Muscle of leg (tissue), 11 donors: ENCODE results near the gene SYNE3. TPM values are rescaled to one million over a fixed set of nuclear protein-coding genes. Genes with fewer than 3 reads are reported as not detected.
A peak's percentile ranks its signal among the peaks of the same experiment; 100 is the strongest.

Experiments
- DNase-seq: peaks from one replicate; pipeline ENCODE4 v3.0.0; 2013
- H3K27ac ChIP-seq: one replicate; pipeline ENCODE4 v1.5.1; 2013; ENCODE audit warnings: mild to moderate bottlenecking, low read length, control low read depth
- H3K27me3 ChIP-seq: one replicate; pipeline ENCODE4 v1.6.1; 2013; ENCODE audit warnings: low read length; ENCODE audit not compliant: control insufficient read depth, insufficient read depth
- H3K36me3 ChIP-seq: one replicate; pipeline ENCODE4 v1.6.1; 2013; ENCODE audit warnings: low read length; ENCODE audit not compliant: control insufficient read depth, insufficient read depth
- H3K4me1 ChIP-seq: one replicate; pipeline ENCODE4 v1.6.1; 2013; ENCODE audit warnings: low read length; ENCODE audit not compliant: control insufficient read depth, insufficient read depth
- H3K4me3 ChIP-seq: one replicate; pipeline ENCODE4 v1.5.1; 2013; ENCODE audit warnings: low read length, control low read depth
- H3K9me3 ChIP-seq: replicated peaks from 2 replicates; pipeline ENCODE4 v1.6.1; 2013; ENCODE audit warnings: low read depth, low read length; ENCODE audit not compliant: control insufficient read depth
- WGBS: methylation state at CpG from one replicate; pipeline ENCODE4 v1.1.5; 2013; ENCODE audit warnings: missing lambda C conversion rate; ENCODE audit not compliant: insufficient coverage; 5-methylcytosine and 5-hydroxymethylcytosine counted together
- polyA plus RNA-seq, 8 donors: library from polyadenylated mRNA; unstranded; fragments of 120-200 nt; gene quantifications; one replicate each; pipeline versions ENCODE4 v1.2.1 to v1.2.3, GENCODE V29; 2013; ENCODE audit warnings: inconsistent platforms in 1 of 8, low replicate concordance in 1 of 8; ENCODE audit not compliant: insufficient read length in 8 of 8, insufficient read depth in 1 of 8
- total RNA-seq: library from RNA; stranded (reverse); fragments of 120-200 nt; gene quantifications from one replicate; pipeline ENCODE4 v1.2.4, GENCODE V29; 2013

The SYNE3 gene
- total and polyA plus RNA-seq, 9 donors = 6.8 to 14.5 (median 10.5) TPM

DNA sequence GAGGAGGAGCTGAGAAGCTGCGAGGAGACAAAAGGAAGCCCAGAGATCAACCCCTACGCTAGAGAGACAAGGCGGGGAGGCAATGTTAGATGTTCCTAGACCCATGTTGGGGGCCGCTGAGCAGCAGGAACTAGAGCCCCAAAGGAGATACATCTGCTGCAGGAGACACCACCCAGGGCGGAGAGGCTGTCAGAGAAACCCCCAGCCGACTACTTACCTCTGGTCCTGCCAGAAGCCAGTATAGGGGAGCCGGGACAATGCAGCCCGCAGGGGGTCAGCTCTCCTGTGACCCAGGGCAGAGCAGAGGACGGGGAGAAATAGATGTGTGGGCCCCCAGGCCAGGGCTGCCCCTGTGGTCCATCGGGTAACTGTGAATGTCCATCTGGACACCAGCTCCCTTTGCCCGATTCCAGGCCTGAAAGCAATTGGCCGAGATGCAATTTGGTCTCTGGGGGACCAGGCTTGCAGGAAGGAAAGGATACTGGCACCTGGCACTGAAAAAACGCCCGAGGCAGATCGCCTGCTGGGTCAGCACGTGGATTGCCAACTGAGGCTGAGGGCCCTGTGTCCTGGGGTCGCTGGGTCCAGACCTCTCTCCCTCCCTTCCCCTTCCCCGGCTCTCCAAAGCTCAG is 34.9 kb downstream of the SYNE3 start:
- no peaks in the 10 kb centered on the region for H3K27me3 ChIP-seq
- H3K9me3 ChIP-seq = no peaks in the 10 kb centered on the region
- H3K27ac ChIP-seq = no peak overlapping the region
- no peak for DNase-seq
- peaks cover 72% of the 10 kb centered on the region for H3K4me1 ChIP-seq
- no peak overlapping the region for H3K4me3 ChIP-seq
- H3K36me3 ChIP-seq = peaks cover 2% of the 10 kb centered on the region
- WGBS = 78% methylated on average over 16 of the region's 18 CpGs

GRCh38 chr14:95480887-95481226 is 35.6 kb downstream of the SYNE3 start:
- Histone ChIP-seq H3K4me3 (no peak overlapping the region), H3K36me3 (peaks cover 2% of the 10 kb centered on the region), H3K27ac (no peak overlapping the region), H3K4me1 (peaks cover 67% of the 10 kb centered on the region), H3K27me3 (no peaks in the 10 kb centered on the region), H3K9me3 (no peaks in the 10 kb centered on the region)
- no peak for DNase-seq
- 80% methylated on average over 6 of the region's 9 CpGs for WGBS

DNA sequence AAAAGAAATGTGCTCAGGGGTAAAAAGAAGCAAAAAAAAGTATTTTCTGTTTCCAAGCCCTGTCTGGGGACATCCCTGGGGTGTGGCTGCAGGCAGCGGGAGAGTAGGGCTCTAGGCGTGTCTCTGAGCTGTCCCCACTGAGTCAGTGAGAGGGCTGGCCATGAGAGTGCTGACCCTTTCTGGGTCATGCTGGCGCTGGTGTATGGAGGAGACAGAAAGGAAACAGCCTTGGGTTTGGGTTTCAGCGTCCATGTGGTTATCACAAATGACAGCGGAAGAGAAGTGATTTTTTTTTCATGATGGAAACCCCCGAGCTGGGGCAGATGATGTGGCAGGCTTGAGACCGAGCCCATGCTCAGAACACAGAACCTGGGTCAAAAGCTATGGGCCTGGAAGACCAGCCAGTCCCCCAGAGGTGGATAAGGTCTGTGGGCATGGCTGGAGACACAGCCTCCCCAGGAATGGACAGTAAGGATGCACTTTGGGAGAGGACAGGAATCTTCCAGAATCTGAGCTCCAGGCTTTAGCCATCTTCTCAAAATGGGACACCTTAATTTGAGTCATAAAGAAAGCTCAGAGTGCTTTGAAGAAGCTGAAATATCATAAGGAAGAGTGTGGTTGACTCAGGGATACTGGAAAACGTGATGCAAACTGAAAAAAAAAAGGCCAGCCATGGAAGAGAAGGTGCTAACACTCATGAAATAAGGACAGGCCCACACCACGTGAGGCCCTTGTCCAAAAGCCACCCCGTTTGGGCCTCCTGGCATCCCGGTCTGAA is 36.2 kb downstream of the SYNE3 start:
- H3K36me3 ChIP-seq = peaks cover 4% of the 10 kb centered on the region
- WGBS = 53% methylated on average over 9 of the region's 11 CpGs
- no peaks in the 10 kb centered on the region for H3K27me3 ChIP-seq
- H3K27ac ChIP-seq = no peak overlapping the region
- H3K4me3 ChIP-seq = no peak overlapping the region
- peaks cover 61% of the 10 kb centered on the region for H3K4me1 ChIP-seq
- peak; percentile 54 for DNase-seq
- no peaks in the 10 kb centered on the region for H3K9me3 ChIP-seq

DNA sequence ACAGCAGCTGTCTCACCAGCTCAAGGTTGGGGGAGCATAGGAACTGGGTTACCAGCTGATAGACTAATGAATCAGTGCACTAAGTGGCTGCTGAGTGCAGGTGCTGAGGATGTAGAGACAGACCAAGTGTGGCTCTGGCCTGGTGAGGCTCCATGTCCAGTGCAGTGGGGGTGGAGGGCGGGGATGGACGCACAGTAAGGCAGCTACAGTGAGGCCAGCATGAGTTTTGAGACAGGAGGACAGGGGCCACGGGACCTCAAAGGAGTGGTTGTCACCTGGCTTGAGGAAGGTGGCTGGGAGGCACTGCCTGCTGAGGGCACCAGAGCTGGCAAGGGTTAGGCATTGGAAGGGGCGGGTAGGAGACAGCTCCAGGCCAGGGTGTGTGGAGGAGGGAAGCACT is 37.0 kb downstream of the SYNE3 start:
- Histone ChIP-seq H3K27ac (no peak overlapping the region), H3K4me1 (peaks cover 55% of the 10 kb centered on the region)
- 82% methylated on average over 4 of the region's 4 CpGs for WGBS

DNA sequence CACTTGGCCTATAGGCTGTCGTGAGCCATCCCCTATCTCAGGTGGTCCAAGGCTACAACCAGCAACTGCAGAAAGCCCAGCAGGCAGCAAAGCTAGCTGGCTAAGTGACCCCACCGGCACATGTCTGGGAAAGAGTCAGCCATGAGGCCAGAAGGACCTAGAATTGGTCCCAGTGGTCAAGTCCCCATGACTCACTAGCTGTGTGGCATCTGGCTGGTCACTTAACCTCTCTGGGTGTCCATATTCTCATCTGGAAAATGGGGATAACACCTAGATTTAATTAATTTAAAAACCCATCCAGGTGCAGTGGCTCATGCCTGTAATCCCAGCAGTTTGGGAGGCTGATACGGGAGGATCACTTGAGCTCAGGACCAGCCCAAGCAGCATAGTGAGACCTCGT is 37.6 kb downstream of the SYNE3 start:
- no peak overlapping the region for H3K27ac ChIP-seq
- peaks cover 49% of the 10 kb centered on the region for H3K4me1 ChIP-seq
- H3K4me3 ChIP-seq = no peak overlapping the region
- peaks cover 18% of the 10 kb centered on the region for H3K36me3 ChIP-seq
- WGBS = 100% methylated on average over 2 of the region's 4 CpGs
- H3K9me3 ChIP-seq = no peaks in the 10 kb centered on the region
- no peak for DNase-seq
- no peaks in the 10 kb centered on the region for H3K27me3 ChIP-seq

More for the DNA sequence above, 37.0 kb downstream of the SYNE3 start:
- no peaks in the 10 kb centered on the region for H3K27me3 ChIP-seq
- no peaks in the 10 kb centered on the region for H3K9me3 ChIP-seq
- H3K4me3 ChIP-seq = no peak overlapping the region
- no peak for DNase-seq
- H3K36me3 ChIP-seq = peaks cover 12% of the 10 kb centered on the region

GRCh38 chr14:95478309-95478708 is 38.1 kb downstream of the SYNE3 start:
- Histone ChIP-seq H3K9me3 (no peaks in the 10 kb centered on the region), H3K4me3 (no peak overlapping the region), H3K4me1 (peaks cover 43% of the 10 kb centered on the region), H3K36me3 (peaks cover 18% of the 10 kb centered on the region), H3K27me3 (no peaks in the 10 kb centered on the region), H3K27ac (no peak overlapping the region)
- no CpG with 5 or more reads among the region's 6 CpGs for WGBS
- no peak for DNase-seq

DNA sequence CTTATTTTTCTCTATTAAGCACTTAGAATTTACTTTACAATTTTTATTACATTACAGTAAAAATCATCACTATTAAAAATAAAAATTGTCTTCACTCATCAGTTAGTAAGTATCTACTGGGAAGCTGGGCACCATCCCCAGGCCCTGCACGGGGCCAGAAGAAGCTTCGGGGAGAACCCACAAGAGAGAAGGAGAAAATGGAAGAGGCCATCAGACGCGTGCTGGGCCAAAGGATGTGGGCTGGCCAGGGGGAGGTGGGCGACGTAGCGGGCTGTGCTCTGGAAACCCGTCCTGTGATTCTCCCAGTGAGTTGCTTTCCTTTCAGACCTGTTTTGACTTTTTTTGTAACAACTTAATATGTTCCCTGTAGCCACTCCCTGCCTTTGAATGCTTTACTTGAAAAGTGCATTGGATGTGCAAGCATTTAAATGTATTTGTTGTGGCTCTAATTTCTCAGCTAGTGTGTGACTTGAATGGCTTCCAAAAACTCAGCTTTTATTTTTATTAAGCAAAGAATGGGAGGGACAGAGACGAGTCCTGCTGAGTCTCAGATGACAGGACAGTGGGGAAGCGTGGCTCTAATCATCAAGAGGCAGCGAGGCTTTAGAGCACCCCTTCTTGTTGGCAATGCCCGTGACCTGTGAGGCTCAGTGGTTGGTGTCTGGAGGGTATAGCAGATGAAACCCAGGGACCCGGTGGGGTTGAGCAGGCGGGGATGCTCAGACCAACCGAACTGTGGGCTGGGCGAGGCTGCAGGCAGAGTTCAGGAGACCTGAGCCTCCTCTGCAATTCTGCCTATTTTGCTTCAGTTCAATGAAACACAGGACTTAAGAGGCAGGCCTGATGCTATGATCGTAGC is 38.8 kb downstream of the SYNE3 start:
- 42% methylated on average over 10 of the region's 17 CpGs for WGBS
- Histone ChIP-seq H3K27ac (no peak overlapping the region), H3K4me1 (peaks cover 43% of the 10 kb centered on the region), H3K36me3 (peaks cover 23% of the 10 kb centered on the region), H3K9me3 (no peaks in the 10 kb centered on the region), H3K4me3 (no peak overlapping the region), H3K27me3 (no peaks in the 10 kb centered on the region)
- DNase-seq = peak; percentile 62

DNA sequence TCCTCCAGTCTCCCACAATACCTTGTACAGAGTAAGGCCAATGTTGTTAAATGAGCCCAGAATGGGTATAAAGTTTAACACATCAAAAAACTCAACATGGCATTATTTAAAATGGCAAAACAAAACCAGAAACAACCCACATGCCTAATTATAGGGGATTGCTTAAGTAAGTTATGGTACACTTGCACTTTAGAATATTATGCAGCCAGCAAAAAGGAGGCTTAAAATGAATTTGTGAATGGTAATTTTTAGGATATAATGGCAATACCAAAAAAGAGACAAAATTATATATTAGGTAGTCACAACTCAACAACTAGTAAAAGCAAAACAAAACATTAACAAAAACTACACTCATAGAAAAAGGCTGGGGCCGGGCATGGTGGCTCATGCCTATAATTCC is 39.7 kb downstream of the SYNE3 start:
- no peak overlapping the region for H3K4me3 ChIP-seq
- no peak overlapping the region for H3K27ac ChIP-seq
- H3K36me3 ChIP-seq = peaks cover 23% of the 10 kb centered on the region
- no peaks in the 10 kb centered on the region for H3K9me3 ChIP-seq
- no peaks in the 10 kb centered on the region for H3K27me3 ChIP-seq
- WGBS = no CpG with 5 or more reads among the region's 1 CpG
- H3K4me1 ChIP-seq = peaks cover 45% of the 10 kb centered on the region
- DNase-seq = no peak

GRCh38 chr14:95475540-95476240 is 40.8 kb downstream of the SYNE3 start:
- 78% methylated on average over 18 of the region's 19 CpGs for WGBS
- no peak for DNase-seq
- Histone ChIP-seq H3K9me3 (no peaks in the 10 kb centered on the region), H3K4me3 (no peak overlapping the region), H3K27me3 (no peaks in the 10 kb centered on the region), H3K36me3 (peaks cover 22% of the 10 kb centered on the region), H3K4me1 (peaks cover 46% of the 10 kb centered on the region), H3K27ac (no peak overlapping the region)
